Endothelial cell of umbilical vein (primary cell): ENCODE results near the gene CUL5.

ENCODE experiments used
- EZH2 ChIP-seq: IDR thresholded peaks from 2 replicates; pipeline ENCODE4 v1.6.1; 2012; ENCODE audit warnings: borderline replicate concordance, low read depth, mild to moderate bottlenecking, moderate library complexity, low read length, inconsistent platforms; ENCODE audit not compliant: severe bottlenecking
- GATA2 ChIP-seq: IDR thresholded peaks from 2 replicates; pipeline ENCODE4 v1.7.0; 2011; ENCODE audit warnings: low read depth, mild to moderate bottlenecking, moderate library complexity, mixed read lengths, low read length; ENCODE audit not compliant: insufficient read length, insufficient read depth
- MYC ChIP-seq: IDR thresholded peaks from one replicate; pipeline ENCODE4 v1.6.1; 2011; ENCODE audit warnings: mild to moderate bottlenecking, low read depth, low read length
- POLR2A ChIP-seq: IDR thresholded peaks from 2 replicates; pipeline ENCODE4 v1.6.1; 2012; ENCODE audit warnings: low read depth, mild to moderate bottlenecking, control low read depth, low read length
- POLR2AphosphoS5 ChIP-seq: IDR thresholded peaks from 2 replicates; pipeline ENCODE4 v1.6.1; 2012; ENCODE audit warnings: low read depth, mild to moderate bottlenecking, control low read depth, low read length, moderate library complexity; ENCODE audit not compliant: insufficient read depth
- TF ChIP-seq, protein P1 (sequence below), 2 donors: IDR thresholded peaks; 1 replicate in 1 of 2; 2 replicates in 1 of 2; pipeline ENCODE4 v1.5.1; 2011; ENCODE audit warnings: low read length in 2 of 2, mild to moderate bottlenecking in 2 of 2, moderate library complexity in 2 of 2, control low read depth in 1 of 2, inconsistent platforms in 1 of 2, low read depth in 1 of 2; ENCODE audit not compliant: insufficient read depth in 1 of 2; ENCODE audit errors: extremely low read depth in 1 of 2

DNA sequence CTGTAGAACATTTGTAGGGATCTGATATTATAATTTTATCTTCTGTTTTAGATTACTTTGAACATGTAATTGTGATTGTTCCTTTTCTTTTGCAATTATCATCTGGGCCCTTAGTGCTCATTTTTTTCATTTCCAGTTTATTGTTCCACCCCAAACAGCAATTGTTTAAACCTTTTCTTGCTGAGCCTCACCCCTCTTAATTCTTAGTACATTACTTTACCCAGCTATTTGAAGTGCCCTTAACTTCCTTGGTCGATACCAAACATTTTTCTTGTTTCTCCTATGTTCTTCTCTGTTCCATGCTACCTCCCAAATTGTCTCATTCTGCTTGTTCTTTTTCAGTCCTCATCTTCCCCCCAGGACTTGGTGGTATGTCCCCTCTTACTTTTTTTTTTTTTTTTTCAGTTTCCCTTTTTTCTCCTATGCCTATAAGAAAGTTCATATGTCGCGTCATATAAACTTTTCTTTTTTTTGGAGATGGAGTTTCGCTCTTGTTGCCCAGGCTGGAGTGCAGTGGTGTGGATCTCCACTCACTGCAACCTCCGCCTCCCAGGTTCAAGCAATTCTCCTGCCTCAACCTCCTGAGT lies 3.5 kb downstream of the CUL5 start:
- TF ChIP-seq MYC (no peak), POLR2AphosphoS5 (no peak), POLR2A (no peak), GATA2 (no peak), EZH2 (no peak)
- TF ChIP-seq, protein P1, sequence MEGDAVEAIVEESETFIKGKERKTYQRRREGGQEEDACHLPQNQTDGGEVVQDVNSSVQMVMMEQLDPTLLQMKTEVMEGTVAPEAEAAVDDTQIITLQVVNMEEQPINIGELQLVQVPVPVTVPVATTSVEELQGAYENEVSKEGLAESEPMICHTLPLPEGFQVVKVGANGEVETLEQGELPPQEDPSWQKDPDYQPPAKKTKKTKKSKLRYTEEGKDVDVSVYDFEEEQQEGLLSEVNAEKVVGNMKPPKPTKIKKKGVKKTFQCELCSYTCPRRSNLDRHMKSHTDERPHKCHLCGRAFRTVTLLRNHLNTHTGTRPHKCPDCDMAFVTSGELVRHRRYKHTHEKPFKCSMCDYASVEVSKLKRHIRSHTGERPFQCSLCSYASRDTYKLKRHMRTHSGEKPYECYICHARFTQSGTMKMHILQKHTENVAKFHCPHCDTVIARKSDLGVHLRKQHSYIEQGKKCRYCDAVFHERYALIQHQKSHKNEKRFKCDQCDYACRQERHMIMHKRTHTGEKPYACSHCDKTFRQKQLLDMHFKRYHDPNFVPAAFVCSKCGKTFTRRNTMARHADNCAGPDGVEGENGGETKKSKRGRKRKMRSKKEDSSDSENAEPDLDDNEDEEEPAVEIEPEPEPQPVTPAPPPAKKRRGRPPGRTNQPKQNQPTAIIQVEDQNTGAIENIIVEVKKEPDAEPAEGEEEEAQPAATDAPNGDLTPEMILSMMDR (IDR thresholded peaks at IDR 0.05; ENCODE audit: extremely low read depth in 1 of 2, insufficient read depth in 1 of 2, low read depth in 1 of 2, low read length in 2 of 2): no peak
